DND-41 (cell line): ENCODE results near the gene FXYD4.

Experiments used
- ATAC-seq: fragments of 200-7000 bp; cut with Tn5 transposase; 3 replicates; pipeline ENCODE4 v1.9.1; 2021; ENCODE audit warnings: low read depth; ENCODE audit not compliant: insufficient read depth
- DNase-seq: peaks from one replicate; pipeline ENCODE4 v3.0.0-alpha.2; 2020
- H2AFZ ChIP-seq: 2 replicates; pipeline ENCODE4 v1.6.0; 2012; ENCODE audit warnings: low read depth, low read length
- H3K27ac ChIP-seq: 2 replicates; pipeline ENCODE4 v1.5.1; 2012; ENCODE audit warnings: low read length, inconsistent platforms
- H3K27me3 ChIP-seq: fragments of 200-600 bp; sonication (generic); 2 replicates; pipeline ENCODE4 v1.6.0; 2012; ENCODE audit warnings: low read length, mild to moderate bottlenecking, inconsistent platforms; ENCODE audit not compliant: insufficient read depth, poor library complexity
- H3K36me3 ChIP-seq: 2 replicates; pipeline ENCODE4 v1.5.1; 2012; ENCODE audit warnings: low read length, inconsistent platforms; ENCODE audit not compliant: insufficient read depth
- H3K4me1 ChIP-seq: 2 replicates; pipeline ENCODE4 v1.5.1; 2012; ENCODE audit warnings: mild to moderate bottlenecking, low read length; ENCODE audit not compliant: insufficient read depth
- H3K4me2 ChIP-seq: 2 replicates; pipeline ENCODE4 v1.6.0; 2012; ENCODE audit warnings: mild to moderate bottlenecking, moderate library complexity, low read length, inconsistent platforms; ENCODE audit not compliant: insufficient read depth
- H3K4me3 ChIP-seq, 2 experiments: fragments of 200-600 bp in 1 of 2; shearing (Covaris generic) in 1 of 2; 2 replicates each; pipeline ENCODE4 v1.5.1; 2012 to 2016; ENCODE audit warnings: inconsistent platforms in 2 of 2, low read length in 2 of 2, mild to moderate bottlenecking in 2 of 2, low read depth in 1 of 2, moderate library complexity in 1 of 2
- H3K79me2 ChIP-seq: 2 replicates; pipeline ENCODE4 v1.6.0; 2012; ENCODE audit warnings: low read length, inconsistent platforms; ENCODE audit not compliant: insufficient read depth
- H3K9ac ChIP-seq: 2 replicates; pipeline ENCODE4 v1.6.0; 2012; ENCODE audit warnings: low read depth, mild to moderate bottlenecking, inconsistent platforms, low read length, moderate library complexity
- H3K9me3 ChIP-seq: 2 replicates; pipeline ENCODE4 v1.5.1; 2012; ENCODE audit warnings: low read length, moderate library complexity, mild to moderate bottlenecking, inconsistent platforms; ENCODE audit not compliant: insufficient read depth, severe bottlenecking
- H4K20me1 ChIP-seq: 2 replicates; pipeline ENCODE4 v1.6.0; 2012; ENCODE audit warnings: low read length; ENCODE audit not compliant: insufficient read depth
- CTCF ChIP-seq: IDR thresholded peaks from 2 replicates; pipeline ENCODE4 v1.5.1; 2012; ENCODE audit warnings: borderline replicate concordance, low read length, moderate library complexity, mild to moderate bottlenecking; ENCODE audit not compliant: poor library complexity, severe bottlenecking; ENCODE audit errors: extremely low read depth
- EZH2 ChIP-seq: IDR thresholded peaks from 3 replicates; pipeline ENCODE4 v1.6.1; 2012; ENCODE audit warnings: borderline replicate concordance, low read depth, mild to moderate bottlenecking, moderate library complexity, low read length, inconsistent platforms; ENCODE audit not compliant: severe bottlenecking

The FXYD4 gene

GRCh38 chr10:43396061-43396927 is 24.9 kb downstream of the FXYD4 start:
- Histone ChIP-seq H3K36me3 (peaks cover 74% of the 10 kb centered on the region), H3K9me3 (no peaks in the 10 kb centered on the region), H2AFZ (peak overlapping the region; percentile 34), H3K27me3 (no peaks in the 10 kb centered on the region), H3K9ac (peak overlapping the region; percentile 98), H3K4me2 (peak overlapping the region; percentile 94), H3K27ac (peak overlapping the region; percentile 99), H3K4me1 (peaks cover 77% of the 10 kb centered on the region), H3K4me3 (peak overlapping the region; percentile 62 to 73), H4K20me1 (peaks cover 78% of the 10 kb centered on the region), H3K79me2 (peaks cover 99% of the 10 kb centered on the region)
- no peak for TF ChIP-seq EZH2
- TF ChIP-seq CTCF, result no peak
- ATAC-seq (peak; percentile 67), DNase-seq (peak; percentile 89)

- peak; percentile 80 for ATAC-seq
- Histone ChIP-seq H3K4me3 (peak overlapping the region; percentile 28 to 68), H4K20me1 (peaks cover 77% of the 10 kb centered on the region), H3K4me2 (peak overlapping the region; percentile 94), H3K79me2 (peaks cover 99% of the 10 kb centered on the region), H3K9me3 (no peaks in the 10 kb centered on the region), H3K27me3 (no peaks in the 10 kb centered on the region), H3K27ac (peak overlapping the region; percentile 99), H2AFZ (peak overlapping the region; percentile 58), H3K9ac (peak overlapping the region; percentile 98), H3K36me3 (peaks cover 73% of the 10 kb centered on the region), H3K4me1 (peaks cover 78% of the 10 kb centered on the region)
- TF ChIP-seq CTCF (no peak), EZH2 (no peak)
- DNase-seq, result peak; percentile 91
Measured at GRCh38 chr10:43396928-43397624, 25.6 kb downstream of the FXYD4 start.

GRCh38 chr10:43398939-43399319 is 27.5 kb downstream of the FXYD4 start:
- TF ChIP-seq EZH2, result no peak
- no peak for TF ChIP-seq CTCF
- Histone ChIP-seq H3K36me3 (peaks cover 73% of the 10 kb centered on the region), H3K9ac (peak overlapping the region; percentile 98), H3K27me3 (no peaks in the 10 kb centered on the region), H3K27ac (peak overlapping the region; percentile 99), H4K20me1 (peaks cover 78% of the 10 kb centered on the region), H3K4me2 (peak overlapping the region; percentile 94), H3K4me3 (peak overlapping the region; percentile 28 to 68; a peak in 3 of 4 replicates), H3K9me3 (no peaks in the 10 kb centered on the region), H3K79me2 (peaks cover 99% of the 10 kb centered on the region), H2AFZ (no peak overlapping the region), H3K4me1 (peaks cover 85% of the 10 kb centered on the region)
- no peak for DNase-seq
- no peak for ATAC-seq
